Testis (tissue), 3 donors: ENCODE measurements around the gene F9. TPM values are rescaled to one million over a fixed set of nuclear protein-coding genes. Genes with fewer than 3 reads are reported as not detected.

ENCODE experiments used
- DNase-seq: peaks from one replicate; pipeline ENCODE4 v3.0.0-alpha.2; 2019
- H3K27ac ChIP-seq, 2 donors: fragments of 200-600 bp; sonication (generic); one replicate each; pipeline ENCODE4 v1.5.1; 2019
- H3K27me3 ChIP-seq: fragments of 200-600 bp; sonication (generic); one replicate; pipeline ENCODE4 v1.5.1; 2019
- H3K36me3 ChIP-seq: fragments of 200-600 bp; sonication (generic); one replicate; pipeline ENCODE4 v1.5.1; 2017; ENCODE audit warnings: low read depth; ENCODE audit errors: missing control alignments
- H3K4me1 ChIP-seq: fragments of 200-600 bp; sonication (generic); one replicate; pipeline ENCODE4 v1.5.1; 2019
- H3K4me3 ChIP-seq, 2 donors: fragments of 200-600 bp; sonication (generic); one replicate each; pipeline ENCODE4 v1.5.1; 2017 to 2019
- H3K9me3 ChIP-seq: fragments of 200-600 bp; sonication (generic); one replicate; pipeline ENCODE4 v1.5.1; 2017
- POLR2A ChIP-seq: fragments of 450-650 bp; IDR thresholded peaks from one replicate; pipeline ENCODE4 v1.6.1; 2017; ENCODE audit warnings: antibody characterized with exemption, mild to moderate bottlenecking, moderate library complexity
- WGBS, 2 donors: methylation state at CpG; one replicate each; pipeline ENCODE4 v1.1.5; 2018; 5-methylcytosine and 5-hydroxymethylcytosine counted together
- intact Hi-C: fragments of 100-400 bp; cut with DNase I; formaldehyde crosslinking; loops from one replicate; pipeline ENCODE4 v1.15.1; 2023; ENCODE audit warnings: low total_unique reads
- polyA plus RNA-seq: library from polyadenylated mRNA; stranded (reverse); fragments of 350-450 nt; fragmentation: Illumina TruSeq; extraction: RNeasy Lipid Tissue Mini Kit (QIAGEN cat#74804); gene quantifications from one replicate; pipeline ENCODE4 v1.2.3, GENCODE V29; 2014; ENCODE audit warnings: low read depth, low replicate concordance; ENCODE audit not compliant: insufficient read depth
- total RNA-seq, 2 donors: library from RNA; depleted of rRNA; stranded (reverse); fragments of >200 nt; gene quantifications; one replicate each; pipeline ENCODE4 v1.2.3, GENCODE V29; 2016
- TF ChIP-seq, protein P1 (sequence below), 3 experiments: fragments of 450-650 bp in 2 of 3; fragments of 200-600 bp in 1 of 3; sonication (generic) in 1 of 3; IDR thresholded peaks; one replicate each; pipeline ENCODE4 v1.5.1; 2016 to 2019; ENCODE audit warnings: antibody characterized with exemption in 3 of 3, mild to moderate bottlenecking in 2 of 3, moderate library complexity in 1 of 3

F9 gene
- total and polyA plus RNA-seq, 3 donors from 2014 or later, result 0.06 TPM; not detected in 2

DNA sequence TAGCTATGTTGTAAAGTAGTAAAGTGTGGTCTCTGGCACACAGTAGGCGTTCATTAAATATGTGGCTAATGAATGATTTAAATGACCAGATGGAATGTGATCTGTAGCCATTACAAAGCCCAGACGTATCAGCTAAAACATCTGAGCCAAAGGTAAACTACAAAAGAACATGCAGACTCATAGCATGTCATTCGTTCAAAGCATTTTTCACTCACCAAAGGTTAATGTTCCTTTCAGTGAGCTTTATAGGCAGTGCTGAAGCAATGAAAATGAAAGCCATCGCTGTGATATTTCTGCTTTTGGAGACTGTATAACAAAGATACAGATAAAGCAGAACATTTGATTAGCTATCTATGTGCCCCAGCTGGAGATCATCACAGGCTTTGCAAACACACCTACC lies 50.5 kb downstream of the F9 start:
- H3K4me3 ChIP-seq, result no peak overlapping the region
- no peaks in the 10 kb centered on the region for H3K27me3 ChIP-seq
- H3K36me3 ChIP-seq, result no peaks in the 10 kb centered on the region
- TF ChIP-seq, protein P1, sequence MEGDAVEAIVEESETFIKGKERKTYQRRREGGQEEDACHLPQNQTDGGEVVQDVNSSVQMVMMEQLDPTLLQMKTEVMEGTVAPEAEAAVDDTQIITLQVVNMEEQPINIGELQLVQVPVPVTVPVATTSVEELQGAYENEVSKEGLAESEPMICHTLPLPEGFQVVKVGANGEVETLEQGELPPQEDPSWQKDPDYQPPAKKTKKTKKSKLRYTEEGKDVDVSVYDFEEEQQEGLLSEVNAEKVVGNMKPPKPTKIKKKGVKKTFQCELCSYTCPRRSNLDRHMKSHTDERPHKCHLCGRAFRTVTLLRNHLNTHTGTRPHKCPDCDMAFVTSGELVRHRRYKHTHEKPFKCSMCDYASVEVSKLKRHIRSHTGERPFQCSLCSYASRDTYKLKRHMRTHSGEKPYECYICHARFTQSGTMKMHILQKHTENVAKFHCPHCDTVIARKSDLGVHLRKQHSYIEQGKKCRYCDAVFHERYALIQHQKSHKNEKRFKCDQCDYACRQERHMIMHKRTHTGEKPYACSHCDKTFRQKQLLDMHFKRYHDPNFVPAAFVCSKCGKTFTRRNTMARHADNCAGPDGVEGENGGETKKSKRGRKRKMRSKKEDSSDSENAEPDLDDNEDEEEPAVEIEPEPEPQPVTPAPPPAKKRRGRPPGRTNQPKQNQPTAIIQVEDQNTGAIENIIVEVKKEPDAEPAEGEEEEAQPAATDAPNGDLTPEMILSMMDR (IDR thresholded peaks at IDR 0.05), result no peak
- no peak for TF ChIP-seq POLR2A
- intact Hi-C loops, result no loop called here
- no peaks in the 10 kb centered on the region for H3K4me1 ChIP-seq
- no peak overlapping the region for H3K27ac ChIP-seq
- no peaks in the 10 kb centered on the region for H3K9me3 ChIP-seq
- WGBS, 2 donors, result 85 to 86% methylated on average over 4 of the region's 4 CpGs
- DNase-seq, result no peak

GRCh38 chrX:139585613-139586012 lies 55.1 kb downstream of the F9 start:
- Histone ChIP-seq H3K9me3 (no peaks in the 10 kb centered on the region), H3K4me1 (no peaks in the 10 kb centered on the region), H3K4me3 (no peak overlapping the region), H3K27ac (no peak overlapping the region), H3K36me3 (no peaks in the 10 kb centered on the region), H3K27me3 (no peaks in the 10 kb centered on the region)
- no peak for TF ChIP-seq POLR2A
- intact Hi-C loops, result no loop called here
- DNase-seq, result no peak
- WGBS, 2 donors, result 94 to 95% methylated on average over 5 of the region's 5 CpGs

DNA sequence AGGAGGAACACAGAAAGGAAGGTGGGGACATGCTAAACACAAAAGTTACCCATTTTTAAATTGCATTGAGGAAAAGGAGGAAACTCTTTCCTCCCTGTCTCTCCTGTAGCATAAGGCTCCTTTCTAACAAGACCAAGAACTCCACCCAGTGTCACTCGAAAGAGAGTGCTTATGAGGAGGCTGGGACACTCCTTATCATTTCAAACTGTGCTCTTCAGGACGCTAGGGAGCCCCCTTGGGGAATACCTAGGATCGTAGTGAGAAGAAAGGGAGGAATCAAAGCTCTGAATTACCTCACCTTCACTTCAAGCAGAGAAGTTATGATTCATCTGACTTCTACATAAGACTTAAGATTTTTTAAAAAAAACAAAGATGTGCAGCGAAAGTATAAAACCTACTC lies 65.5 kb downstream of the F9 start:
- WGBS, 2 donors, result 48 to 64% methylated on average over 4 of the region's 4 CpGs
- intact Hi-C loops, result no loop called here
- no peak for DNase-seq

GRCh38 chrX:139600105-139600504 lies 69.6 kb downstream of the F9 start:
- intact Hi-C loops, result no loop called here
- no peak for TF ChIP-seq POLR2A
- Histone ChIP-seq H3K4me1 (no peaks in the 10 kb centered on the region), H3K36me3 (no peaks in the 10 kb centered on the region), H3K27me3 (no peaks in the 10 kb centered on the region), H3K9me3 (no peaks in the 10 kb centered on the region), H3K27ac (no peak overlapping the region), H3K4me3 (no peak overlapping the region)
- DNase-seq, result no peak
- 81 to 93% methylated on average over 1 of the region's 1 CpG for WGBS, 2 donors

More for the DNA sequence above, 65.5 kb downstream of the F9 start:
- Histone ChIP-seq H3K36me3 (no peaks in the 10 kb centered on the region), H3K4me3 (no peak overlapping the region), H3K27ac (no peak overlapping the region), H3K4me1 (no peaks in the 10 kb centered on the region), H3K9me3 (no peaks in the 10 kb centered on the region), H3K27me3 (no peaks in the 10 kb centered on the region)
- TF ChIP-seq, protein P1 (IDR thresholded peaks at IDR 0.05), result no peak
- TF ChIP-seq POLR2A, result no peak

Other genes starting within 250 kb of the F9 start
- 10 to 100 TPM; 55.2 to 55.5 TPM for gene MCF2, start 177.4 kb downstream of the F9 start, total RNA-seq
- gene MCF2, start 177.4 kb downstream of the F9 start, polyA plus RNA-seq, result 19.6 TPM